SK-N-SH (cell line): Measurements from ENCODE around the gene ROS1. TPM values are rescaled to one million over a fixed set of nuclear protein-coding genes. Genes with fewer than 3 reads are reported as not detected.
A peak's percentile ranks its signal among the peaks of the same experiment; 100 is the strongest.

Source experiments
- CTCF ChIA-PET: fragments of 300-600, 350-600 bp; formaldehyde crosslinking; extraction: SDS; loops from one replicate; lab custom pipeline; 2021; lab: Yijun Ruan, JAX
- POLR2A ChIA-PET: fragments of 350-600 bp; sonication (Branson Sonifier 250); formaldehyde crosslinking; extraction: SDS; loops from one replicate; lab custom pipeline; 2020; ENCODE audit warnings: antibody characterized with exemption, inconsistent platforms; lab: Yijun Ruan, JAX
- DNase-seq: peaks from one replicate; pipeline ENCODE4 v3.0.0; 2012
- H2AFZ ChIP-seq: fragments of 200-600 bp; sonication (generic); 2 replicates; pipeline ENCODE4 v1.8.1; 2016; ENCODE audit warnings: antibody characterized with exemption, mild to moderate bottlenecking, low read depth
- H3F3A ChIP-seq: fragments of 200-600 bp; sonication (generic); replicated peaks from 2 replicates; pipeline ENCODE3; 2016; ENCODE audit warnings: antibody characterized with exemption, mild to moderate bottlenecking; ENCODE audit not compliant: insufficient read depth
- H3K27ac ChIP-seq, 2 experiments: fragments of 200-500 bp in 1 of 2; fragments of 200-600 bp in 1 of 2; sonication (Bioruptor generic) in 1 of 2; sonication (generic), shearing (Covaris generic) in 1 of 2; 2 replicates each; pipeline versions ENCODE4 v1.5.1 to v1.6.1; 2014 to 2016; ENCODE audit warnings: low read depth in 2 of 2, inconsistent platforms in 1 of 2, low read length in 1 of 2, mild to moderate bottlenecking in 1 of 2, mixed read lengths in 1 of 2
- H3K27me3 ChIP-seq: fragments of 200-600 bp; sonication (generic), shearing (Covaris generic); 2 replicates; pipeline ENCODE4 v1.6.1; 2016; ENCODE audit warnings: mixed run types; ENCODE audit not compliant: insufficient read depth
- H3K36me3 ChIP-seq, 2 experiments: fragments of 200-500 bp in 1 of 2; fragments of 200-600 bp in 1 of 2; sonication (Bioruptor generic) in 1 of 2; sonication (generic) in 1 of 2; replicated peaks in 1 of 2; 2 replicates each; pipeline versions ENCODE3 to v1.5.1; 2014 to 2016; ENCODE audit warnings: low read length in 1 of 2, mild to moderate bottlenecking in 1 of 2; ENCODE audit not compliant: insufficient read depth in 2 of 2, control insufficient read depth in 1 of 2
- H3K4me1 ChIP-seq, 2 experiments: fragments of 200-500 bp in 1 of 2; fragments of 200-600 bp in 1 of 2; sonication (Bioruptor generic) in 1 of 2; sonication (generic), shearing (Covaris generic) in 1 of 2; 2 replicates each; pipeline versions ENCODE4 v1.5.1 to v1.6.1; 2014 to 2016; ENCODE audit warnings: low read depth in 1 of 2, low read length in 1 of 2, mixed run types in 1 of 2; ENCODE audit not compliant: insufficient read depth in 2 of 2, control insufficient read depth in 1 of 2
- H3K4me2 ChIP-seq: fragments of 200-600 bp; sonication (generic), shearing (Covaris generic); 2 replicates; pipeline ENCODE4 v1.6.1; 2017; ENCODE audit warnings: mixed run types
- H3K4me3 ChIP-seq, 2 experiments: fragments of 200-500 bp in 1 of 2; fragments of 200-600 bp in 1 of 2; sonication (Bioruptor generic) in 1 of 2; sonication (generic), shearing (Covaris generic) in 1 of 2; 2 replicates each; pipeline versions ENCODE4 v1.5.1 to v1.8.1; 2014 to 2016; ENCODE audit warnings: low read depth in 2 of 2, inconsistent platforms in 1 of 2, low read length in 1 of 2, mild to moderate bottlenecking in 1 of 2, mixed read lengths in 1 of 2, moderate library complexity in 1 of 2
- H3K79me2 ChIP-seq: fragments of 200-600 bp; sonication (generic); 2 replicates; pipeline ENCODE4 v1.8.1; 2017; ENCODE audit warnings: mild to moderate bottlenecking; ENCODE audit not compliant: insufficient read depth
- H3K9ac ChIP-seq: fragments of 200-600 bp; sonication (generic); 2 replicates; pipeline ENCODE4 v1.6.1; 2017; ENCODE audit warnings: mixed run types
- H3K9me2 ChIP-seq: fragments of 200-600 bp; sonication (generic); 2 replicates; pipeline ENCODE4 v1.6.1; 2017; ENCODE audit warnings: mixed run types
- H3K9me3 ChIP-seq: fragments of 200-600 bp; sonication (generic); 2 replicates; pipeline ENCODE4 v1.6.1; 2017; ENCODE audit warnings: mixed run types, mild to moderate bottlenecking, moderate library complexity
- H4K20me1 ChIP-seq: fragments of 200-600 bp; sonication (generic); 2 replicates; pipeline ENCODE4 v1.6.1; 2017; ENCODE audit warnings: mild to moderate bottlenecking, mixed run types; ENCODE audit not compliant: insufficient read depth
- CHD2 ChIP-seq: fragments of 150-350 bp; IDR thresholded peaks from 2 replicates; pipeline ENCODE4 v1.6.1; 2018; ENCODE audit warnings: low read length; ENCODE audit not compliant: partially characterized antibody
- ELF1 ChIP-seq: IDR thresholded peaks from 2 replicates; pipeline ENCODE4 v1.4.0; 2012
- EP300 ChIP-seq, 2 experiments: IDR thresholded peaks; 2 replicates each; pipeline versions ENCODE4 v1.4.0 to v1.6.1; 2012; ENCODE audit warnings: borderline replicate concordance in 1 of 2, low read depth in 1 of 2, low read length in 1 of 2
- FOXJ3 ChIP-seq: sonication (generic); formaldehyde crosslinking; IDR thresholded peaks from 2 replicates; pipeline ENCODE4 v1.5.1; 2020; ENCODE audit warnings: mild to moderate bottlenecking, missing genetic modification reagents
- FOXM1 ChIP-seq: IDR thresholded peaks from 2 replicates; pipeline ENCODE4 v1.4.0; 2012; ENCODE audit warnings: low read depth, mild to moderate bottlenecking
- MAX ChIP-seq: IDR thresholded peaks from 2 replicates; pipeline ENCODE4 v1.4.0; 2012; ENCODE audit warnings: low read depth
- MXI1 ChIP-seq: IDR thresholded peaks from 2 replicates; pipeline ENCODE4 v1.6.1; 2012; ENCODE audit warnings: mild to moderate bottlenecking, low read depth, low read length, improper control_type of control experiment
- NFIC ChIP-seq: IDR thresholded peaks from 2 replicates; pipeline ENCODE4 v1.4.0; 2012; ENCODE audit warnings: borderline replicate concordance
- RFX5 ChIP-seq: IDR thresholded peaks from 2 replicates; pipeline ENCODE4 v1.6.1; 2012; ENCODE audit warnings: mild to moderate bottlenecking, improper control_type of control experiment, low read length
- RXRA ChIP-seq: IDR thresholded peaks from 2 replicates; pipeline ENCODE4 v1.4.0; 2012; ENCODE audit warnings: low read depth, mild to moderate bottlenecking, borderline replicate concordance
- SMC3 ChIP-seq: IDR thresholded peaks from 2 replicates; pipeline ENCODE4 v1.6.1; 2012; ENCODE audit warnings: low read depth, low read length, improper control_type of control experiment
- TCF12 ChIP-seq: IDR thresholded peaks from 2 replicates; pipeline ENCODE4 v1.4.0; 2012
- TEAD4 ChIP-seq: IDR thresholded peaks from 2 replicates; pipeline ENCODE4 v1.4.0; 2012; ENCODE audit warnings: mild to moderate bottlenecking, borderline replicate concordance; ENCODE audit not compliant: insufficient read depth
- YY1 ChIP-seq: IDR thresholded peaks from 2 replicates; pipeline ENCODE4 v1.4.0; 2012; ENCODE audit warnings: low read depth, mild to moderate bottlenecking
- ZBTB33 ChIP-seq: IDR thresholded peaks from 2 replicates; pipeline ENCODE4 v1.4.0; 2012; ENCODE audit warnings: low read depth, borderline replicate concordance
- WGBS: methylation state at CpG from one replicate; pipeline ENCODE4 v1.1.6; 2017; ENCODE audit warnings: low lambda C conversion rate; 5-methylcytosine and 5-hydroxymethylcytosine counted together
- polyA plus RNA-seq, 3 experiments: library from polyadenylated mRNA; depleted of rRNA; stranded (reverse); fragments of >200 nt; gene quantifications; 2 replicates each; pipeline ENCODE4 v1.2.3, GENCODE V29; 2012
- TF ChIP-seq, protein P1 (sequence below): fragments of 150-350 bp; IDR thresholded peaks from 2 replicates; pipeline ENCODE4 v1.6.1; 2016; ENCODE audit warnings: mild to moderate bottlenecking, low read depth, low read length
- TF ChIP-seq, protein P2 (sequence below): fragments of 200-600 bp; sonication (generic); IDR thresholded peaks from 2 replicates; pipeline ENCODE4 v1.6.1; 2017; ENCODE audit warnings: antibody characterized with exemption, mild to moderate bottlenecking, moderate library complexity

ROS1 gene
- polyA plus RNA-seq, 1 of the 3 experiments (the other 2 are of a cell fraction): 1.8 TPM

GRCh38 chr6:117264369-117264691, 161.4 kb downstream of the ROS1 start:
- no peak overlapping the region for H2AFZ ChIP-seq
- H3K4me2 ChIP-seq: peak overlapping the region; percentile 83

DNA sequence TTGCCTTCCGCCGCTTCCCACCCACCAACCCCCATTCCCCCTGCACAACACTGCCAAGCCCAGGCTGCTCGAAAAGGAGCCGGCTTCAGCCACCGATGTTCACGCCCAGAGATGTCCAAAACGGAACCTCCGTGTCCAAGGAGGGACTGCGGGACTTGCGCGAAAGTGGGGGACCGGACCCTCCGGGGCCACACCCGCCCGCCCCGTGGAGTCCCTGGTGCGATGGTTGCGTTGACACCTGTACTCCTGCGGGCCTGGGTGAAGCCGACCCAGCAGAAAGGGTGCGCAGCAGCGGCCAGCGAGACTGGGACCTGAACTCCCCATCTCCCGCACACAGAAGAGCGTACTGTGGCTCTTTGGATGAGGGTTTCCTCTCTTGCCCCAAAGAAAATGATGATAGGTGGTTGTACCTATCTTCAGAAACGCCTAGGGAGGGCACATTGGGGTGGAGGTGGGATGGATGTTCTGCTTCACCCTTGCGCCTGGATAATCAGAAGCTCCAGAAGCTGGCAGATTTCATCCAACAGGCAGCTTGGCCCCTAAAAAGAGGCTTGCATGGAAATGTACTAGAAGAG, 162.3 kb downstream of the ROS1 start:
- no peak overlapping the region for H3K4me3 ChIP-seq
- ChIA-PET CTCF (interaction anchor here (1.1 to 1.2 kb wide), 2 partner anchors 17 to 294 kb away, joined by 3 read pairs; no protein-coding TSS in a partner anchor), POLR2A (no interaction called here)
- no peaks in the 10 kb centered on the region for H3K79me2 ChIP-seq
- H3K4me1 ChIP-seq: peaks cover 3 to 8% of the 10 kb centered on the region in 2 experiments; a peak in 1 of 4 replicates
- no peak for TF ChIP-seq ZBTB33
- TF ChIP-seq RFX5: no peak
- TF ChIP-seq, protein P1, sequence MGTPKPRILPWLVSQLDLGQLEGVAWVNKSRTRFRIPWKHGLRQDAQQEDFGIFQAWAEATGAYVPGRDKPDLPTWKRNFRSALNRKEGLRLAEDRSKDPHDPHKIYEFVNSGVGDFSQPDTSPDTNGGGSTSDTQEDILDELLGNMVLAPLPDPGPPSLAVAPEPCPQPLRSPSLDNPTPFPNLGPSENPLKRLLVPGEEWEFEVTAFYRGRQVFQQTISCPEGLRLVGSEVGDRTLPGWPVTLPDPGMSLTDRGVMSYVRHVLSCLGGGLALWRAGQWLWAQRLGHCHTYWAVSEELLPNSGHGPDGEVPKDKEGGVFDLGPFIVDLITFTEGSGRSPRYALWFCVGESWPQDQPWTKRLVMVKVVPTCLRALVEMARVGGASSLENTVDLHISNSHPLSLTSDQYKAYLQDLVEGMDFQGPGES: no peak
- H4K20me1 ChIP-seq: no peaks in the 10 kb centered on the region
- no peak overlapping the region for H3K27ac ChIP-seq
- no peaks in the 10 kb centered on the region for H3K36me3 ChIP-seq
- no peaks in the 10 kb centered on the region for H3K9me2 ChIP-seq
- 54% methylated on average over 6 of the region's 27 CpGs for WGBS
- H3F3A ChIP-seq: no peaks in the 10 kb centered on the region
- H3K9me3 ChIP-seq: no peaks in the 10 kb centered on the region
- no peak for DNase-seq
- no peak overlapping the region for H2AFZ ChIP-seq
- H3K4me2 ChIP-seq: no peak overlapping the region
- peaks cover 65% of the 10 kb centered on the region for H3K27me3 ChIP-seq
- H3K9ac ChIP-seq: no peak overlapping the region

More at GRCh38 chr6:117264369-117264691, 161.4 kb downstream of the ROS1 start:
- ChIA-PET POLR2A (no interaction called here), CTCF (interaction anchor here (1.2 kb wide), 1 partner anchor 16 kb away, joined by 3 read pairs; no protein-coding TSS in a partner anchor)
- Histone ChIP-seq H3K27me3 (peaks cover 74% of the 10 kb centered on the region), H3K9me2 (no peaks in the 10 kb centered on the region), H3K36me3 (no peaks in the 10 kb centered on the region), H3K27ac (no peak overlapping the region), H4K20me1 (no peaks in the 10 kb centered on the region), H3K9ac (no peak overlapping the region), H3K9me3 (no peaks in the 10 kb centered on the region), H3F3A (no peaks in the 10 kb centered on the region), H3K4me1 (peaks cover 3 to 8% of the 10 kb centered on the region in 2 experiments; a peak in 1 of 4 replicates), H3K4me3 (no peak overlapping the region), H3K79me2 (no peaks in the 10 kb centered on the region)
- no peak for DNase-seq
- no peak for TF ChIP-seq RFX5
- TF ChIP-seq EP300 (IDR thresholded peaks at IDR 0.05; ENCODE audit: borderline replicate concordance in 1 of 2, low read depth in 1 of 2, low read length in 1 of 2): no peak
- TF ChIP-seq TEAD4: no peak
- TF ChIP-seq YY1: no peak
- no peak for TF ChIP-seq FOXM1
- no peak for TF ChIP-seq TCF12
- TF ChIP-seq RXRA: no peak
- no peak for TF ChIP-seq SMC3
- TF ChIP-seq, protein P2, sequence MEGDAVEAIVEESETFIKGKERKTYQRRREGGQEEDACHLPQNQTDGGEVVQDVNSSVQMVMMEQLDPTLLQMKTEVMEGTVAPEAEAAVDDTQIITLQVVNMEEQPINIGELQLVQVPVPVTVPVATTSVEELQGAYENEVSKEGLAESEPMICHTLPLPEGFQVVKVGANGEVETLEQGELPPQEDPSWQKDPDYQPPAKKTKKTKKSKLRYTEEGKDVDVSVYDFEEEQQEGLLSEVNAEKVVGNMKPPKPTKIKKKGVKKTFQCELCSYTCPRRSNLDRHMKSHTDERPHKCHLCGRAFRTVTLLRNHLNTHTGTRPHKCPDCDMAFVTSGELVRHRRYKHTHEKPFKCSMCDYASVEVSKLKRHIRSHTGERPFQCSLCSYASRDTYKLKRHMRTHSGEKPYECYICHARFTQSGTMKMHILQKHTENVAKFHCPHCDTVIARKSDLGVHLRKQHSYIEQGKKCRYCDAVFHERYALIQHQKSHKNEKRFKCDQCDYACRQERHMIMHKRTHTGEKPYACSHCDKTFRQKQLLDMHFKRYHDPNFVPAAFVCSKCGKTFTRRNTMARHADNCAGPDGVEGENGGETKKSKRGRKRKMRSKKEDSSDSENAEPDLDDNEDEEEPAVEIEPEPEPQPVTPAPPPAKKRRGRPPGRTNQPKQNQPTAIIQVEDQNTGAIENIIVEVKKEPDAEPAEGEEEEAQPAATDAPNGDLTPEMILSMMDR: no peak
- no peak for TF ChIP-seq NFIC
- TF ChIP-seq CHD2: no peak
- TF ChIP-seq ELF1: no peak
- no peak for TF ChIP-seq FOXJ3 (CRISPR knock-in tag)
- no peak for TF ChIP-seq MAX
- TF ChIP-seq MXI1: no peak
- 9% methylated on average over 7 of the region's 8 CpGs for WGBS
